Measurements from ENCODE around the gene CREB3L2. TPM values are rescaled to one million over a fixed set of nuclear protein-coding genes. Genes with fewer than 3 reads are reported as not detected.
"Not testable (repeated sequence)": the region's sequence is repeated elsewhere in the genome, so short reads cannot be mapped to it uniquely, and the experiment has no call there.

The CREB3L2 gene
- total RNA-seq, 1 donor from 2014 or later = 12.5 TPM

GRCh38 chr7:137844677-137845425, 157.0 kb downstream of the CREB3L2 start:
- Histone ChIP-seq H3K9me3 (ENCODE audit: control insufficient read depth in 3 of 3, low read length in 3 of 3) (no peaks in the 10 kb centered on the region), H3K9ac (ENCODE audit: low read depth in 1 of 3, low read length in 3 of 3) (no peak overlapping the region), H3K36me3 (ENCODE audit: control insufficient read depth in 3 of 3, insufficient read depth in 3 of 3, low read length in 3 of 3) (no peaks in the 10 kb centered on the region), H3K27ac (ENCODE audit: low read depth, low read length) (no peak overlapping the region), H3K4me3 (ENCODE audit: low read length in 3 of 3) (no peak overlapping the region), H3K27me3 (ENCODE audit: control insufficient read depth in 3 of 3, insufficient read depth in 3 of 3, low read length in 3 of 3) (peaks cover 20 to 46% (median 42%) of the 10 kb centered on the region in 3 donors), H3K4me1 (ENCODE audit: control insufficient read depth in 3 of 3, insufficient read depth in 3 of 3, low read length in 3 of 3) (peaks cover 11 to 13% (median 12%) of the 10 kb centered on the region in 3 donors)

DNA sequence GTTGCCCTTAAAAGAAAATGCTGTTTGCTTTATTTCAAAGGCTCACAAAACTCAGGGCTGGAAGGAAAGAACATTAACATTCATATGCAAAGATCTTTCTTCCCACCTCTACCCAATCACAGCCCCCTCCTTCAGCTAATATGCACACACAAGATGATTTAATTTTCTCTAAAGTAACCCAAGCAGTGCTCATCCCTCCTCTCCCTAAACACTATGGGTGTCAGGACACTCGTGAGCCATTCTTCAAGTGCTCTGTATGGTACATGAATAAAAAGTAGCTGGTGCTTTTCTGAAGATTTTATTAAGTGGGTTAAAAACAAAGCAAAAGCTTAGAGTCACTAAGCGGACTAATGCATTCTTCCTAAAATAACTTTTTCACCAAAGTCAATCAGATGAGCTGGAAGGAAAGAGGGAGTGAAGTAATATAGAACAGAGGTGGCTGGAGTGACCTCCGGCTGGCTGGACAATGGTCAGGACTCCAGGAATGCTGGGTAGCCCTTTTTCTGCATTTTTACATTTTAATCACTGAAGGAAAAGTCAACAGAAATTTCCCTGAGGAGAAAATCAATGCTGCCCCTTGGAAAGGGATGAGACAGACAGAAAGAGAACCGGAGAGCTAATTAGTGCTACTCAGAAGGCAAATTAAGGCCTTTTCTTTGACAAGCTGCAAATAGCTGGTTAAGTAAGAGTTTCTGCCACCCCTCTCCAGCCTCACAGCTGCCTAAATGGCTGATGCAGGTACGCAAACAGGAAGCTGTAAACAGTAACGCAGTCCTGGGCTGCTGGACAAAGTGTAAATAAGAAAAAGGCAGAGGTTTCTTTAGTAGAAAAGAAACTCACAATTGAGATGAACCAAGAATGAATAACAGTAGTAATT, 161.7 kb downstream of the CREB3L2 start:
- Histone ChIP-seq H3K4me1 (ENCODE audit: control insufficient read depth in 3 of 3, insufficient read depth in 3 of 3, low read length in 3 of 3) (no peaks in the 10 kb centered on the region), H3K27me3 (ENCODE audit: control insufficient read depth in 3 of 3, insufficient read depth in 3 of 3, low read length in 3 of 3) (peaks cover 2 to 14% (median 13%) of the 10 kb centered on the region in 3 donors), H3K9ac (ENCODE audit: low read depth in 1 of 3, low read length in 3 of 3) (no peak overlapping the region), H3K4me3 (ENCODE audit: low read length in 3 of 3) (no peak overlapping the region), H3K36me3 (ENCODE audit: control insufficient read depth in 3 of 3, insufficient read depth in 3 of 3, low read length in 3 of 3) (no peaks in the 10 kb centered on the region), H3K27ac (ENCODE audit: low read depth, low read length) (no peak overlapping the region), H3K9me3 (ENCODE audit: control insufficient read depth in 3 of 3, low read length in 3 of 3) (no peaks in the 10 kb centered on the region)

- Histone ChIP-seq H3K27me3 (ENCODE audit: control insufficient read depth in 3 of 3, insufficient read depth in 3 of 3, low read length in 3 of 3) (peaks cover 0 to 1% (median under 1%) of the 10 kb centered on the region in 3 donors), H3K36me3 (ENCODE audit: control insufficient read depth in 3 of 3, insufficient read depth in 3 of 3, low read length in 3 of 3) (no peaks in the 10 kb centered on the region), H3K4me1 (ENCODE audit: control insufficient read depth in 3 of 3, insufficient read depth in 3 of 3, low read length in 3 of 3) (no peaks in the 10 kb centered on the region), H3K9ac (ENCODE audit: low read depth in 1 of 3, low read length in 3 of 3) (no peak overlapping the region), H3K4me3 (ENCODE audit: low read length in 3 of 3) (no peak overlapping the region), H3K9me3 (ENCODE audit: control insufficient read depth in 3 of 3, low read length in 3 of 3) (no peaks in the 10 kb centered on the region), H3K27ac (ENCODE audit: low read depth, low read length) (no peak overlapping the region)
Observed at GRCh38 chr7:137838706-137839315, 163.1 kb downstream of the CREB3L2 start.

DNA sequence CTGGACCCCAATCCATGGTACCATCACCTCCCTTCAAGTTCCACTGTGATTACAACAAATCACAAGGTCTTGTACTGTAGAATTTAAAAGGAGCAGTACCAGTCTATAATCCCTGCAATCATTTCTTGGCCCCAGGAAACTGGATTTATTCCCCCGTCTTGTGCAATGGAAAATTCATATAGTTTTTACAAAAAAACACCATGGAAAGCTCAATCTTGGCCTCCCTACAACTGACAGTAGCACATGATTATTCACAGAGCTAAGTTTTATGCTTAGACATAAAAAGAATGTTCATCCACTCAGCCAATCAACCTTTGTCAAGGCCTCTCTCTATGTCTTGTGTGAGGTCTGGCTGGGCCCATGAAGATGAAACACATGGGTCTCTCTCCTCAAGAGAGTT, 165.3 kb downstream of the CREB3L2 start:
- no peaks in the 10 kb centered on the region for H3K9me3 ChIP-seq (ENCODE audit: control insufficient read depth in 3 of 3, low read length in 3 of 3)

DNA sequence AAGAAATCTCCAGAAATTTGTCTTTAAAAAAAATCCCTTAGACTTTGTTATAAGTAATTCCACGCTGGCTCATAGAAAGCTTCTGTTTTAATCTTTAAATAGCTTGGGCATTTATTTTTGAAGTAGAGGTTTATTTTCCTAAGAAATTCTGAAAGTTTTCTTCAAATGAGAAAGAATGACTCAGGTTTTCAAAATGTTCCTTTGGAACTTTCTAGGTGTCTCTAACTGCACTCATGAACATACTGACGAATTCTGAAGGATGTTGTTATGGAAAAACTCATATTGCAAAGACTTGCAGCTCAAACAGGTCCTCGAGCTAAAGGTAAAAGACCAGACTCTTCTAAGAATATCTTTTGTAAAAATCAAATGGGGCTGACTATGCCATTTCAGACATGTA, 165.8 kb downstream of the CREB3L2 start:
- Histone ChIP-seq H3K36me3 (ENCODE audit: control insufficient read depth in 3 of 3, insufficient read depth in 3 of 3, low read length in 3 of 3) (no peaks in the 10 kb centered on the region), H3K9me3 (ENCODE audit: control insufficient read depth in 3 of 3, low read length in 3 of 3) (no peaks in the 10 kb centered on the region), H3K4me3 (ENCODE audit: low read length in 3 of 3) (no peak overlapping the region), H3K27ac (ENCODE audit: low read depth, low read length) (no peak overlapping the region), H3K27me3 (ENCODE audit: control insufficient read depth in 3 of 3, insufficient read depth in 3 of 3, low read length in 3 of 3) (no peaks in the 10 kb centered on the region), H3K9ac (ENCODE audit: low read depth in 1 of 3, low read length in 3 of 3) (no peak overlapping the region), H3K4me1 (ENCODE audit: control insufficient read depth in 3 of 3, insufficient read depth in 3 of 3, low read length in 3 of 3) (no peaks in the 10 kb centered on the region)

More for the DNA sequence above, 165.3 kb downstream of the CREB3L2 start:
- H3K36me3 ChIP-seq (ENCODE audit: control insufficient read depth in 3 of 3, insufficient read depth in 3 of 3, low read length in 3 of 3) = no peaks in the 10 kb centered on the region
- no peak overlapping the region for H3K27ac ChIP-seq (ENCODE audit: low read depth, low read length)
- H3K27me3 ChIP-seq (ENCODE audit: control insufficient read depth in 3 of 3, insufficient read depth in 3 of 3, low read length in 3 of 3) = no peaks in the 10 kb centered on the region
- no peak overlapping the region for H3K9ac ChIP-seq (ENCODE audit: low read depth in 1 of 3, low read length in 3 of 3)
- H3K4me3 ChIP-seq (ENCODE audit: low read length in 3 of 3) = no peak overlapping the region
- no peaks in the 10 kb centered on the region for H3K4me1 ChIP-seq (ENCODE audit: control insufficient read depth in 3 of 3, insufficient read depth in 3 of 3, low read length in 3 of 3)

DNA sequence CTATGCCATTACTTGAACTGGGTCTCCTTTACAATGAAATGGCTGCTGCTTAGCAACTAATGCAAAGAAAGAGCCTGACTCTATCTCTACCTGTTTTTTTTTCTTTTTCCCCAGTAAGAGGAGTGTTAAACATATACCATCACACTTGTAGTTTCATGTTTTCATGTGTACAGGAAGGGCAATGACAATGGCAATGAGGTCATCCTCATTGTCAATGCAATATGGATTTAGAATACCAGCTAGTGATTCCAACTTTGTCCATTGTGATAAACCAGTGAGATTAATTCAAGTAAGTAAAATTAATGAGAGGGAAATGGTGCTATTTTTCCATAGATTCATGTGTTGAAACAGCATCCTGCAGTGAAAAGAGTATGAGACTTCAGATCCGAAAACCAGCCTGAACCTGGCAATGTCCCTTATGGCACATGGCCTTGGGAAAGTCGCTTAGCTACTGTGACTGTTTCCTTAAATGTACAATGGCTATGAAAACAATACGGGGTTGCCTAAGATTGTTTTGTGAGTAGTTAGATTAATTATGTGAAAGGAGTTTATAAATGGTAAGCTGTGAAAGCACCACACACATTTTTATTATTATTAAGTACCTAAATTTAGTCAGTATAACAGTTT, 166.3 kb downstream of the CREB3L2 start:
- Histone ChIP-seq H3K36me3 (ENCODE audit: control insufficient read depth in 3 of 3, insufficient read depth in 3 of 3, low read length in 3 of 3) (no peaks in the 10 kb centered on the region), H3K4me3 (ENCODE audit: low read length in 3 of 3) (no peak overlapping the region), H3K4me1 (ENCODE audit: control insufficient read depth in 3 of 3, insufficient read depth in 3 of 3, low read length in 3 of 3) (no peaks in the 10 kb centered on the region), H3K27ac (ENCODE audit: low read depth, low read length) (no peak overlapping the region), H3K9ac (ENCODE audit: low read depth in 1 of 3, low read length in 3 of 3) (no peak overlapping the region), H3K27me3 (ENCODE audit: control insufficient read depth in 3 of 3, insufficient read depth in 3 of 3, low read length in 3 of 3) (no peaks in the 10 kb centered on the region), H3K9me3 (ENCODE audit: control insufficient read depth in 3 of 3, low read length in 3 of 3) (no peaks in the 10 kb centered on the region)

DNA sequence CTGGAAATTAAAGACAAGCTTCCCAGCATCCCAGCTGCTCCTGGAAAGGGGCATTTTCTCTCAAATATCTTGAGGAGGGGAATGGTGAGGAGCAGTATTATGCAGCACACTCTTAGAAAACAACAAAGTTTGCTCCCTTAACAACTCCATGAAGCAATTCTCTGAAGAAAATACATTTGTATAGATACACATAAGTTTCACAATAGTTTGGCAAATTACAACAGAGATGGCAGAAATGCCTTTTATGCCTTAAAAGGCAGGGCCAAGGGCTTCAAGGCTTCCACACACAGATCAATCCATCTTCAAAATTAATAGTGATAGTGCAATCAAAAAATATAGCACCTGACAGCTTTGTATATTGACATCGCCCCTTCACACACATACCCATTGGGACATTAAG, 167.3 kb downstream of the CREB3L2 start:
- no peak overlapping the region for H3K9ac ChIP-seq (ENCODE audit: low read depth in 1 of 3, low read length in 3 of 3)
- no peak overlapping the region for H3K27ac ChIP-seq (ENCODE audit: low read depth, low read length)
- H3K4me3 ChIP-seq (ENCODE audit: low read length in 3 of 3) = no peak overlapping the region
- no peaks in the 10 kb centered on the region for H3K9me3 ChIP-seq (ENCODE audit: control insufficient read depth in 3 of 3, low read length in 3 of 3)
- H3K36me3 ChIP-seq (ENCODE audit: control insufficient read depth in 3 of 3, insufficient read depth in 3 of 3, low read length in 3 of 3) = no peaks in the 10 kb centered on the region
- H3K4me1 ChIP-seq (ENCODE audit: control insufficient read depth in 3 of 3, insufficient read depth in 3 of 3, low read length in 3 of 3) = no peaks in the 10 kb centered on the region
- H3K27me3 ChIP-seq (ENCODE audit: control insufficient read depth in 3 of 3, insufficient read depth in 3 of 3, low read length in 3 of 3) = no peaks in the 10 kb centered on the region

- H3K4me1 ChIP-seq (ENCODE audit: control insufficient read depth in 3 of 3, insufficient read depth in 3 of 3, low read length in 3 of 3); H3K27ac ChIP-seq (ENCODE audit: low read depth, low read length); H3K36me3 ChIP-seq (ENCODE audit: control insufficient read depth in 3 of 3, insufficient read depth in 3 of 3, low read length in 3 of 3); H3K4me3 ChIP-seq (ENCODE audit: low read length in 3 of 3); H3K9ac ChIP-seq (ENCODE audit: low read depth in 1 of 3, low read length in 3 of 3); H3K9me3 ChIP-seq (ENCODE audit: control insufficient read depth in 3 of 3, low read length in 3 of 3); H3K27me3 ChIP-seq (ENCODE audit: control insufficient read depth in 3 of 3, insufficient read depth in 3 of 3, low read length in 3 of 3): not testable (repeated sequence)
Observed at GRCh38 chr7:137832990-137833389, 168.9 kb downstream of the CREB3L2 start.

DNA sequence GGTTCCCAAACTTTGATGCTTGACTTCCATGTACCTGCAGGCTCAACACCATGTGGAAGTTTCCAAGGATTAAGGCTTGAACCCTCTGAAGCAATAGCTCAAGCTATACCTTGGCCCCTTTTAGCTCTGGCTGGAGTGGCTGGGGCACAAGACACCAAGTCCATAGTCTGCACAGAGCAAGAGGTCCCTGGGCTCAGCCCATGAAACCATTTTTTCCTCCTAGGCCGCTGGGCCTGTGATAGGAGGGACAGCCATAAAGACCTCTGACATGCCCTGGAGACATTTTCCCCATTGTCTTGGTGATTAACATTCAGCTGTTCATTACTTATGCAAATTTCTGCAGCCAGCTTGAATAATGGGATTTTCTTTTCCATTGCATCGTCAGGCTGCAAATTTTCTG, 169.5 kb downstream of the CREB3L2 start:
- H3K27ac ChIP-seq (ENCODE audit: low read depth, low read length) = no peak overlapping the region

More for the DNA sequence above, 169.5 kb downstream of the CREB3L2 start:
- H3K4me3 ChIP-seq (ENCODE audit: low read length in 3 of 3) = no peak overlapping the region
- H3K36me3 ChIP-seq (ENCODE audit: control insufficient read depth in 3 of 3, insufficient read depth in 3 of 3, low read length in 3 of 3) = no peaks in the 10 kb centered on the region
- H3K27me3 ChIP-seq (ENCODE audit: control insufficient read depth in 3 of 3, insufficient read depth in 3 of 3, low read length in 3 of 3) = no peaks in the 10 kb centered on the region
- H3K4me1 ChIP-seq (ENCODE audit: control insufficient read depth in 3 of 3, insufficient read depth in 3 of 3, low read length in 3 of 3) = peaks cover 0 to 3% (median 0%) of the 10 kb centered on the region in 3 donors
- no peaks in the 10 kb centered on the region for H3K9me3 ChIP-seq (ENCODE audit: control insufficient read depth in 3 of 3, low read length in 3 of 3)
- no peak overlapping the region for H3K9ac ChIP-seq (ENCODE audit: low read depth in 1 of 3, low read length in 3 of 3)
